NCI-H82 (cell line): ENCODE data around the gene GJD3.

ENCODE experiments used
- DNase-seq: peaks from one replicate; lab custom pipeline; 2025; lab: John Stamatoyannopoulos, UW

GJD3 gene

DNA sequence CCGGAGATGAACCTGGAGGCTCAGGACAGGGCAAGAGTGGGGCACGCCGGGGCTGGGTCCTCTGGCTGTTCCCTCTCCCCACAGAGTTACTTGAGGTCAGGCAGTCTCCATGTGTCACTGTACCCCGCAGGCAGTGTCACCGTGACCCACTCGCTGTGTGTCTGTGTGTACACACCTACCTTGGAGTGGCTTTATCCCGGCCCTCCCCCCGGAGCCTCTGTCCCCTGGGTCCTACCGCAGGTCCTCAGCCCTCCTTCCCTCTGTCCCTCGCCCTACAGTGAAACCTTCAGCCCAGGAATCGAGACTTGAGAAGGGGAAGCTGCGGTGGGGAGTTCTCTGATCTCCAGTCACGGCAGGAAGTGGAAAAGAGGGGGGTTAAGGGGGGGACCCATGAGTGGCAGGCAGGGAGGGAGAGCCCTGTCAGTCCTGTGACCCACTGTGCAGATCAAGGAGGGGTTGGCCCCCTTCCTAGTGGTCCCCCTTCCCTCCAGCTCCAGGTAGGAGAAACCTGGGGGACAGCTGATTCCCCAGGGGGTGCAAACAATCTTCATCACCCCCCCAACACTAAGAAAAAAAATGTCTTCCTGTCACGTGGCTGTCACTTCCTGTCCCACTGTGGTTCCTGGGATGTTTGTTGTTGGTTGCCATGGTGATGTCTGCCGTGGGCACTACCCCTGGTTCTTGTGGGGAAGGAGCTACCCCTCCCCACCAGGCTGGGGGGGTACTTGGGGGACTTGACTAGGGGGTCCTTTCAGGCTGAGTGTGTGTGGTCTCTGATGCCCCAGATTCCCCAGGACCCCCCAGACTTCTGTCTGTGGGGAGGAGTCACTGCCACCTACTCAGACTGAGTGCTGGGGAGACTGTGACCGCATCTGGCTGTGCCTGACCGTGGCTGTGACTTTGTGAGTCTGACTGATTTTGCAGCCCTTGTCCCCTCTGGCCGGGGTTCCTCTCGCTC is 41.9 kb downstream of the GJD3 start:
- peak; percentile 44 for DNase-seq

DNA sequence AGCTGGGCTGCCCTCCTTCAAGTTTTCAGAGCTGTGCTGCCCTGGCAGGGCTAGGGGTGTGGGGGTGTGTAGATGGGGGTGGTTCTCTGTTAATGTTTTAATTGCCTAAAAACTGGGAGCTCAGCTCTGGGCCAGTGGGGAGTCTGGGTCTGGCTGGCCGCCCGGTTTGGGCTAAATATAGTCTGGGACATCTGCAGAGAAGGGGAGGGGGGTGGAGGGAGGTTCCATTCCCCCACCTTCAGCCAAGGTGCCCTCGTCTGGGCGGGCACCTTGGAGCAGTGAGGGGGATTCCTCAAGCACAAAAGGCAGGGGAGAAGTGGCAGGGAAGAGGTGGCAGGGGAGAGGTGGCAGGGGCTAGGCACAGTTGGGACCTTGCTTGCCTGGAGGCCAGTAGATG is 42.6 kb downstream of the GJD3 start:
- no peak for DNase-seq

DNA sequence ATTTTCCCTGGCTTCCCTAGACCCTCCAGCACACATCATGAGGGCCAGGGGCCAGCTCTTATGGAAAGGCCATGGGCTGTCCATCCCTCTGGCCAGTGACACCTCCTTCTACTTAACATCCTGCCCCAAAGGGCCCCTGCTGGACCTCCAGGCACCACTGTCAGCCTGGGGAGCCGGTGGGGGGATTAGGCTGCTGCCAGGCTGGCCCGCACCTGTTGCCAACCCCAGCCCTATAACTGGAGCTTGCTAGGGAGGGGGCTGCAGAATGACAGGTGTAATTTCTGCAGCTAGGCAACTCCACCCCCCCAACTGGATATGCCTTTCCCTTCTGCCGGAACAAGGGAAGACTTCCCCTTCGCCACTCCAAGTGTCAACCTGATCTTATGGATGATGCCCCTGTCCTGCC is 43.0 kb downstream of the GJD3 start:
- no peak for DNase-seq

DNA sequence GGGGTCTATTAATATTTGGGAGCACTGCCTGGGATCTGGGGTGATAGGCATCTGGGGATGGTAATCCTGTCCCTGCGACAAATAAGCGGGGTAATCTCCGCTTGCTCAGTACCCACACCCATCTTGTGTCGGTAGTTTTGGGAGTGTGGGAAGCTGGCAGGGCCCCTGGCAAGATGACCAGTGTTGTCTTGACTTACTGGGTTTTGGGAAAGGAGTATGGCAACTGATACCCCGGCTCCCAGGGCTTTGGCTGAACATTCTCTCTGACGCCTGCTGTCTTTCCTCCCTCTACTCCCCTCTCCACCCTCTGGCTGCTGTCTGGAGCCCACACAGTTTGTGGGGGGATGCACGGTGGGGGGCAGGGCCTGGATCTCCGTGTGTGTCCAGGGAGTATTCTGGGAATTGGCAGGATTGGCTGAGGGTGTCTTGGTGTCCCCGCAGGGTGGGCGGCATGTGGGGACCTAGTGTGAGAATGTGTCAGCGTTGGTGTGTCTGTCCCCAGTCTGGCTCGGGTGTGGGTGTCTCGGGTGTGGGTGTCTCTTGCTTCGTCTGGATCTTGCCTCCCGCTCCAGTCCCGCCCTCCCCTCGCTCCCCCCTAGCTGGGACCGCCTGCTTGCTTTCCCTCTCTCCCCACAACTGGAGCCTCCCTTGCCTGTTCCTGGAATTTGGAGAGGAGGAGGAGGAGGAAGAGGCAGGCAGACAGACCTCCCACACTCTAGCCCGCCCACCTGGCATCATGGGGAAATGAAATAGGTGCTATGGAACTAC is 43.6 kb downstream of the GJD3 start:
- DNase-seq, result no peak

DNA sequence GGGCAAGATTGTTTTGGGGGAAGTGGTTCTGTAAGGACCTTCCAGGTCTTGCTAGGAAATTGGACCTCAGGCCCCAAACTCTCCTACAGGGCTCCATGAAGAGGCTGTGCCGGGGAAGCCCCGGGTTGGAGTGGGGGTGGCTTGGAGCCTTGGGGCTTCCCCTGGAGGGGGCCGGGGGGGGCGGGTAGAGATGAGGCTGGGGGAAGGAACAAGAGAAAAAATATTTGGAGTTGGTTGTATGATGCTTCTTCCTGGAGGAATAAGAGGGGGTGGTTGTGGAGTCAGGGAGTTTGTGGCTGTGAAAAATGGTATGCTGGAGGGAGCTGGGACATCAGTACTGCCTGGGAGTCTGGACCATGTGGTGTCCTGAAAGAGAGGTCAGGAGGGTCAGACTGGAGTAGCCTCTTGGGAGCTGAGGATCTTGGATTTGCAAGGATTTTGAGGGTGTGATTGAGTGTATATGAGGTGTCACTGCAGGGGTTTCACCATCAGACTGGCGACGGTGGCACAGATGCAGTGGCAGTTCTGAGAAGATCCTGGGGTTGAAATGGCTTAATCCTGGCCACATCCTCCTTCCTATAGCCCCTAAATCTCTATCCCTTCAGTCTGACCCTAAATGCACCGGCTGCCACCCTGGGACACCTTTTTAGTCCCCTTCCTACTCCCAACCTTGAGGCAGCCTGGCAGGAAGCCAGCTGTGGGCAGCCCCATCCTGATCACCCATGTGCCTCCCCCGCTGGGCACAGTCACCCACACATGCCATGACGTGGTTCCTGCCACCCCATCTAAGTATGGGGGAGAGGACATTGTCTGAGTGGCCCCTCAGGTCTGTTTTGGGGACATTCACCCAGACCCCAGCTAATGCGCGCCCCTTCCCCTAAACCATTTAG is 44.6 kb downstream of the GJD3 start:
- DNase-seq, result no peak

DNA sequence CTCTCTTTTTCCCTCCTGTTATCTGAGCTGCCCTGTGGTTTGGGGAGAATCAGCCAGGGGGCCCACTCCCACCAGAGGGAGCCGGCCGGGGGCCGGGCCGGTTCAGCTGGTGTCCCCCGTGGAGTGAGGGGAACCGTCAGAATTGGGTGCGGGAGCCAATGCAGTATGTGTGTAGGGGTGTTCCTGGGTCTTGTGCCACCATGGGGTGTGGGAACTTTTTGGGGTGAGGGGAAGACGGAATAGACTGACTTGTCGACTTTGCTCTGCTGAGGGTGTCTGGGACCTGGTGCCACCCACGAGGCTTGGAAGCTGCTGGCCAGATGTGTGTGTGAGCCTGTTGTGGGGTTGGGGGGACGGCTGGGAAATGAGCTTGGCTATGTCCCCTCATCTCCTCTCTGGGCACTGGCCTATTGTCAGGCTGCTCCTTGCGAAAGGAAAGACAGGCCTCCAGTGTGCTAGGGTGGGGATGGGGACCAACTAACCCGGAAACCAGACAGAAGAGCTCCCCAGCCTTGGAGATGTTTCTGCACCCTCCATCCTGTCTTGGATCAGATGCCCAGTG is 45.6 kb downstream of the GJD3 start:
- no peak for DNase-seq

DNA sequence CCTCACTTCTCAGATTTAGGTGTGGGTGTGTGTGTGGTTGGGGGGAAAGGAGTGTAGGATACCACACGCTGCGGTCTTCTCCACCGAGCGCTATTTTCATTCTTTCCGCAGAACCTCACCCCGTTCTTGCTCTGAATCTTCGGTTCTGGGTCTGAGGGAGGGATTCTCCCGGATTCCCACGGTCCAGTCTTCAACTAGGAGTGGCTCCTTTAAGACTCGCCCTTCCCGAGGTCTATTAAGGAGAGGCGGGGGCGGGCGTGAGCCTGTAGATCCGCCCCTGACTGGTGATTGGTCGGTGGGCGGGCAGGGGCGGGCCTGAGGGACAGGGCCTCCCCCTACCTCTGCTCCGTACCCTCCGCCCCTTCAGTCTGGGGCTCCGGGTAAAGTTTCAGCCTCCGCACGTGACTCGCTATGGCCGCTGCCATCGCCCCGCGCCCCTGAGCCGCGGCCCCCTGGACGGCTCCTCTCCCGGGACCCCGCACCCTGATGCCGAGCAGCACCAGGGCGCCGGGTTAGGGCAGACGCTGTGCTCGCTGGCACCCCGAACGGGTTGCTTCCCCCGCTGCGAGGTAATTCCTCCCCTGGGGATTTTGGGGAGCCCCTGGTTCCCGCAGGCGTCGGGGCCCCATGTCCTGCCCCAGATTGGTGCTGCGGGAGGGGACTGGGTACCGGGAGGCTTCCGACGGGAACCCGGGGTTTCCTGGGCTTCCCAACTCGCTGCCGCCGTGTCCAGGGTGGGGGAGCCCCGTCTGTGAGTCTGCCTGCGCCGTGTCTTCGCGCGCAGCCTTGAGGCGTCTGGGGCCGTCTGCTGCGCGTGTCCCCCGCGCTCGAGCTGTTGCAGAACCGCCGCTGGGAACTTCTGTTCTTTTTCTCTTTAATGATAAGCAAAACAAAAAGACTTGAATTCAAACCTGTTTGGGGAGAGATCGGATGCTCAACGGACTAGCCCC is 46.4 kb downstream of the GJD3 start:
- DNase-seq, result peak; percentile 99

DNA sequence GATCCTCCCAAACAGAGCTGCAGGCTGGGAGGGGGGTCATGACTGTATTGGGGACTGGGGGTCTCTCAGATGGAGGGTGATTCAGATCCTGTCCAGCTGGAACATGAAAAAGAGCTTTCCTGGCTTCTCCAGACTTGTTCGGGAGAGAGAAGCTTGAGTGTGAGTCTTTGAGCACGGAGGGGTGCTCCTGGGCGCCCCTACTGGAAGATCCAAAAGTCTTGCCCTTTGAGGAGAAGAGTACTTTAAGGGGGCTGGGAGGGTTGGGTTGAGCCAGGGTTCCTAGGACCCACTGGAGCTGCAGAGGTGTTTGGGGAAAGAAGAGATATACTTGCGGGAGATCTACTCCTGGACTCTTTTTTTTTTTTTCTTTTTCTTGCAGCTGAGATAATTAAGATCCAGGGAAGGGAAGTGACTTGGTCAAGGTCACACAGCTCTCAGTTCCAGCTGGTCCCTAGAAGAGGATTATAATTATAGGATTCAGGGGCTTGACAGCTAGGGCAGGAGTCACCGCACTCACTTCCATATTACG is 47.1 kb downstream of the GJD3 start:
- DNase-seq, result peak; percentile 95

DNA sequence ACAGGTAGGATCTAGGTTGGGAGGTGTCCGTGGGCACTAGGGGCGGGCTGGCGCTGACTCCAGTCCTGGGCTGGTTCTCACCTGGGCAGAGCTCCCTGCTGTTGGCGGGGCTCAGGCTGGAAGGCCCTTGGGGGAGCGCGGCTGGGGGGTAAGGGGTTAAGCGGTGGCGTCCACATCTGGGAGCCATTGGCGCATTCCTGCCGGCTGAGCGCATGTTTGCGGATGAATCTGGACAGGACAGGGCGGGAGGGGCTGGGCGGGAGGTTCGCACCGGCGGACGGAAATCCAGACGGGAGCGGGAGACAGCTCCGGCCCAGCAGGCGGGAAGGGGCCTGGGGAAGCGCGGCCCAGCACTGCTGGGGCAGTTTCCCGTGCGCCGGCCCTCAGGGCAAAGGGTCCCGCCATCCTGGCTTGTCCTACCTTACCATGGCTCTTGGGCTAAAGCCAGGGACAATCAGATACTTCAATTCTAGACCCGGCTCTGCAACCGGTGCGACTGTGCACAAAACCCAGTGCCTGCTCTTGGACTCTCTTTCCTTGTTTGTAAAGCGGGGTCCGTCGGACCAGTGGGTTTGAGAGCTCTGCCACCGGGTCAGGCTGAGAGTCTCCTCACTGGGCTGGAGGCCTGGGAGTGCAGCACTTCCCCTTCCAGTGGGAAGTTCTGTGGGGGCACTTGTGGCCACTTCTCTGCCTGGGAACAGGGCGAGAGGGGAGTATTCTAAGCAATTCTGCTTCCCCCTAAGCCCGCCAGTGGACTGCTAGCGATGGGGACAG is 47.8 kb downstream of the GJD3 start:
- no peak for DNase-seq

DNA sequence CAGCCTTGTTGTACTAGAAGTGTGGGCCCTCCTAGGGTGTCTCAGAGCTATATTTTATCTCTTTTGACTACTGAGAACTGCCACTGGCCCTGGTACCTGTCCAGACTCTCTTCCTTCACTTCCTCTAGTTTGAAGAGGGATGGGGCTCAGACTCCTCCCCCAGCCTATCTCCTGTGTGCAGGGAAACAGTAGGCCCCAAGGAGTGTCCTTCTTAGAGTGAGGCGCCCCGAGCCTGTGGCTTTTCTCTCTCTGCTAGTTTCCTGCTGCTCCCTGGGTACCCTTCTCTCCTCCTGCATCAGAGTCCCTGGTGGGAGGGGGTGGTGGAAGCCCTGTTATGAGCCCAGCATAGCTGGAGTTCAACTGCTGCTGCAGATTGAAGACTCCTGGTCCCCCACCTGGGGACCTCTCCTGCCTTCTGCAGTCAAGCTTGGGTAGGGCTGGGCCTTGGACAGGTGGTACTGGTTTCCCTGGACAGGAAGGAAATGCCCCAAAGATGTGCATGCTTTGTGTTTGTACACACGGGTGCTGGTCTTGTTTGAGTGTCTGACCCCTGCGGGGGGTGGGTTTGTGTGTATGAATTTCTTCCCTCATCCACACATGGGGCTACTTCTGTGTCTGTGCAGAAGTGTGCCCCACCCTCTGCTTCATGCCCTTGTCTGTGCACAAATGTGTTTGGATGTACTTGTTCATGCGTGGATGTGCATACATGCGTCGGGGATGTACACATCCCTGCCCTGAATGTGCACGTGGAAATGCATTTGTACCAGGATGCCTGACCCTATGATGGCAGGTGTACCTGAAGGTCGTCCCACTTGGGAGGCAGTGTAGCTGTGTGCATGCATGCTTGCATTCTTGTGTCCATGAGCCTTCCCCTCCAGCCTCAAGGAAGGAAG is 48.6 kb downstream of the GJD3 start:
- no peak for DNase-seq

DNA sequence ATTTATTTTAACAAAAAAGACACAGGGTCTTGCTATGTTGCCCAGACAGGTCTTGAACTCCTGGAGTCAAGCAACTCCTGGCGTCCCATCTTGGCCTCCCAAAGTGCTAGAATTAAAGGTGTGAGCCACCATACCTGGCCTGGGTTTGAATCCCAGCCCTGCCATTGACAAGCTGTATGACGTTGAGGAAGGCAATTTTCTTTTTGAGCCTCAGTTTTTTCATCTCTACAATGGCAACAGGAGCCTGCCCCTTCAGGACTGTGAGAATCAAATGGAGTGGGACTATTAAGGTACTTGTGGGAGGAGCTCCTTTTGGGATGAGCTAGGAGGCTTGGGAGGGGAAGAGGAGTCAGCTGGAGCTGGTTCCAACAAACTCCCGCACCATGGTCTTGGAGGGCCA is 49.3 kb downstream of the GJD3 start:
- no peak for DNase-seq

DNA sequence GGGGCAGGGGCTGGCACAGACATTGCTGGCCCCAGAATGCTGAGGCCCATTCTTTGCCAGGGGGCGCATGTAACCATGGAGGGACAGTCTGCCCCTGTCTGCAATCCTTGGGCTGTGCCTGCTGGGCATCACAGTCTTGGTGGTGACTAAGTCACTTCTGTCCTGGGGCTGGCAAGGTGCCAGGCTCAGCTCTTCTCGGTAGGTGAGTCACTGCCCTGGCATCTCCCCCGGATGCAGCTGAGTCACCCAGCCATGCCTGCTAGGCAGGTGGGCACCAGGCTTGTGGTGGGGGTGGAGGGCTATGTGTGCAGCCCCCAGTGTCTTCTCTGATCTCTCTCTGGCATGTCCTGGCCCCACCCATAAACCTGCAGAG is 50.0 kb downstream of the GJD3 start:
- DNase-seq, result no peak

DNA sequence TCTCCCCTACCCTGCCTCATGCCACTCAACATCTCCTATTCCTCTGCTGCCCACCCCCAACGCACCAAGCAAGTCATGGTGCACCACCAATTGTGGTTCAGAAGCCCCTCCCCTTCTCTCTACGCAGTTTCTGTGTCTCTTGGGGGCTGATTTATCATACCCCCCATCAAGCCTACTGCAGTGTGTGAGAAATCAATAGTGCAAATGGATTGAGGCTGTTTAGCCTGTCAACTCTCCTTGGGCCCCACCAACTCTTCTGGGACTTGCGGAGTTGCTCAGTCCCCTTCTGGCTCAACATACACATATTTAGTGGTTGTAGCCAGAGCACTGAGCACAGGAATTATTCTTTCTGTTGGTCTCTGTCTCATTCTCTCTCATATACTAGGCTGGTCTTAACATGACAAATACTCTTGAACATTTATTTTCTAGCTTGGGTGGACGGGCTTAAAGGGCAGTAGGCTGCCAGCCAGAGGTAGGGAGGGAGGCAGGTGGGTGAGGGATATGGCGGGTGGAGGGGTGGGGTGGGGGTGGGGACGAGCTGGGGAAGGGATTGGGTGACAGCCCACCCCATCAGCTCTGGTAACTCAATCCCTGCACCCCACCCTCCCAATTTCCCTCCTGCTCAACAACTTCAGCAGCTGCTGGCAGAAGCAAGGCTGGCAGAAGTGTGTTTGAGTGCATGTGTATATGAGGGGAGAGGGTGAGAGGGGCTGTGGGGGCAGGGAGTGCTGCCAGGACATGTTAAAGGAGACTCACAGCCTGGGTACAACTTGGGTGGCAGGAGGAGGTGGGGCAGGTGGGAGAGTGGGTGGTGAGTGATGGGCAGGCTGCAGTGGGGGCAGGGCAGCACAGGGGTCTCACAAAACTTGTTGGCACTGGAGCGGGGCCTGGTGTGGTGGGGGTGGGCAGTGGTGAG is 50.6 kb downstream of the GJD3 start:
- peak; percentile 37 for DNase-seq
